B cell (primary cell): ENCODE results near the gene PLEKHN1. TPM values are rescaled to one million over a fixed set of nuclear protein-coding genes. Genes with fewer than 3 reads are reported as not detected.

Source experiments
- ATAC-seq: fragments of 200-7000 bp; cut with Tn5 transposase; one replicate; pipeline ENCODE4 v1.10.0; 2021; ENCODE audit warnings: low read depth, mild to moderate bottlenecking, moderate number of reproducible peaks, moderate library complexity
- CTCF ChIA-PET: fragments of 350-600 bp; sonication (Branson Sonifier 250); formaldehyde crosslinking; loops from one replicate; lab custom pipeline; 2021; ENCODE audit warnings: antibody characterized with exemption, inconsistent platforms; lab: Charles Lee
- POLR2A ChIA-PET: fragments of 350-600 bp; sonication (Branson Sonifier 250); formaldehyde crosslinking; loops from one replicate; lab custom pipeline; 2021; ENCODE audit warnings: antibody characterized with exemption; lab: Charles Lee
- DNase-seq: peaks from one replicate; pipeline ENCODE4 v3.0.0; 2013
- H2AFZ ChIP-seq: 2 replicates; pipeline ENCODE4 v1.6.1; 2012; ENCODE audit warnings: mild to moderate bottlenecking, low read depth, low read length; ENCODE audit not compliant: insufficient read depth, poor library complexity, severe bottlenecking
- H3K27ac ChIP-seq, 2 donors: 1 replicate in 1 of 2; 2 replicates in 1 of 2; pipeline ENCODE4 v1.5.1; 2012 to 2013; ENCODE audit warnings: low read length in 2 of 2, mild to moderate bottlenecking in 2 of 2, moderate library complexity in 1 of 2
- H3K27me3 ChIP-seq, 4 experiments: fragments of 200-600 bp in 1 of 4; sonication (generic) in 1 of 4; replicated peaks in 1 of 4; 1 replicate in 2 of 4; 2 replicates in 2 of 4; pipeline versions ENCODE4 v1.6.1 to v1.7.0; 2013 to 2016; ENCODE audit warnings: low read length in 3 of 4, mild to moderate bottlenecking in 2 of 4, mixed read lengths in 1 of 4, moderate library complexity in 1 of 4; ENCODE audit not compliant: insufficient read depth in 4 of 4, control insufficient read depth in 3 of 4; ENCODE audit errors: control extremely low read depth in 1 of 4
- H3K36me3 ChIP-seq, 2 experiments: replicated peaks in 1 of 2; 1 replicate in 1 of 2; 2 replicates in 1 of 2; pipeline versions ENCODE4 v1.6.1 to v1.7.1; 2013; ENCODE audit warnings: low read length in 1 of 2; ENCODE audit not compliant: insufficient read depth in 2 of 2, control insufficient read depth in 1 of 2; ENCODE audit errors: control extremely low read depth in 1 of 2, extremely low read depth in 1 of 2
- H3K4me1 ChIP-seq, 2 donors: fragments of 200-600 bp in 1 of 2; sonication (generic) in 1 of 2; 1 replicate in 1 of 2; 2 replicates in 1 of 2; pipeline versions ENCODE4 v1.5.1 to v1.6.1; 2013 to 2017; ENCODE audit warnings: low read length in 2 of 2; ENCODE audit not compliant: control insufficient read depth in 2 of 2, insufficient read depth in 2 of 2
- H3K4me2 ChIP-seq: replicated peaks from 2 replicates; pipeline ENCODE3; 2012; ENCODE audit warnings: mild to moderate bottlenecking, low read depth, low read length; ENCODE audit not compliant: poor library complexity, severe bottlenecking
- H3K4me3 ChIP-seq, 5 experiments: fragments of 200-600 bp in 1 of 5; sonication (generic) in 1 of 5; 1 replicate in 3 of 5; 2 replicates in 2 of 5; pipeline versions ENCODE4 v1.5.1 to v1.7.0; 2011 to 2016; ENCODE audit warnings: low read length in 4 of 5, mild to moderate bottlenecking in 4 of 5, low read depth in 2 of 5, control low read depth in 1 of 5, moderate library complexity in 1 of 5; ENCODE audit not compliant: insufficient read depth in 1 of 5; ENCODE audit errors: control extremely low read depth in 1 of 5, extremely low read depth in 1 of 5
- H3K79me2 ChIP-seq: fragments of 200-600 bp; sonication (generic); one replicate; pipeline ENCODE4 v1.6.0; 2016; ENCODE audit warnings: low read length; ENCODE audit not compliant: control insufficient read depth, insufficient read depth
- H3K9ac ChIP-seq: fragments of 200-600 bp; sonication (generic); 2 replicates; pipeline ENCODE4 v1.6.1; 2017; ENCODE audit warnings: mild to moderate bottlenecking, low read length, moderate library complexity
- H3K9me3 ChIP-seq, 3 donors: one replicate each; pipeline versions ENCODE4 v1.6.1 to v1.7.1; 2013; ENCODE audit warnings: low read length in 2 of 3; ENCODE audit not compliant: control insufficient read depth in 2 of 3, insufficient read depth in 1 of 3; ENCODE audit errors: control extremely low read depth in 1 of 3
- H4K20me1 ChIP-seq: 2 replicates; pipeline ENCODE4 v1.6.0; 2012; ENCODE audit warnings: mild to moderate bottlenecking, low read length; ENCODE audit not compliant: insufficient read depth, control insufficient read depth, poor library complexity, severe bottlenecking
- H3K27ac Mint-ChIP-seq: one replicate; pipeline ENCODE4 v1.8.0; 2021; ENCODE audit warnings: mixed read lengths
- H3K27me3 Mint-ChIP-seq: one replicate; pipeline ENCODE4 v1.8.0; 2021; ENCODE audit warnings: mixed read lengths
- H3K4me1 Mint-ChIP-seq: one replicate; pipeline ENCODE4 v1.8.0; 2021; ENCODE audit warnings: mixed read lengths
- H3K4me3 Mint-ChIP-seq: one replicate; pipeline ENCODE4 v1.8.0; 2021; ENCODE audit warnings: mixed read lengths
- H3K9me3 Mint-ChIP-seq: one replicate; pipeline ENCODE4 v1.8.0; 2022; ENCODE audit warnings: mixed read lengths; ENCODE audit not compliant: insufficient read depth
- EZH2 ChIP-seq: IDR thresholded peaks from 2 replicates; pipeline ENCODE4 v1.6.1; 2012; ENCODE audit warnings: borderline replicate concordance, low read depth, mild to moderate bottlenecking, moderate library complexity, low read length; ENCODE audit not compliant: insufficient read depth, poor library complexity, severe bottlenecking
- WGBS: methylation state at CpG from one replicate; pipeline ENCODE4 v1.1.5; 2013; ENCODE audit warnings: missing lambda C conversion rate; ENCODE audit not compliant: insufficient coverage; 5-methylcytosine and 5-hydroxymethylcytosine counted together
- intact Hi-C: fragments of 100-400 bp; cut with micrococcal nuclease; formaldehyde crosslinking; loops from one replicate; pipeline ENCODE4 v1.10.0; 2022
- polyA plus RNA-seq: library from polyadenylated mRNA; depleted of rRNA; stranded (reverse); fragments of >200 nt; gene quantifications from 2 replicates; pipeline ENCODE4 v1.2.3, GENCODE V29; 2012
- total RNA-seq, 2 donors: library from RNA; stranded (reverse); fragments of 120-200 nt in 1 of 2; gene quantifications; 1 replicate in 1 of 2; 2 replicates in 1 of 2; pipeline versions ENCODE4 v1.2.3 to v1.2.4, GENCODE V29; 2013 to 2022
- TF ChIP-seq, protein P1 (sequence below): fragments of 200-600 bp; IDR thresholded peaks from one replicate; pipeline ENCODE4 v1.8.0; 2022; ENCODE audit warnings: antibody characterized with exemption, mild to moderate bottlenecking

The PLEKHN1 gene
- total and polyA plus RNA-seq, 2 donors (not counting 1 experiment from before 2014, with no cell fraction given) = 0.36 to 1.1 TPM

GRCh38 chr1:918353-918752, 47.9 kb upstream of the PLEKHN1 start:
- H3K4me2 ChIP-seq = no peak overlapping the region
- no peak overlapping the region for H3K4me3 ChIP-seq
- no peak overlapping the region for H3K4me3 Mint-ChIP-seq
- ATAC-seq = no peak
- peaks cover 40% of the 10 kb centered on the region for H3K27me3 Mint-ChIP-seq
- peaks cover 0 to 16% (median 0%) of the 10 kb centered on the region in 3 donors for H3K9me3 ChIP-seq
- CTCF ChIA-PET = interaction anchor here (1.6 kb wide), 1 partner anchor 13 kb away, joined by 3 read pairs; no protein-coding TSS in a partner anchor
- H3K4me1 ChIP-seq = peaks cover 20 to 29% of the 10 kb centered on the region in 2 donors
- no peaks in the 10 kb centered on the region for H4K20me1 ChIP-seq
- no peak for TF ChIP-seq EZH2
- TF ChIP-seq, protein P1, sequence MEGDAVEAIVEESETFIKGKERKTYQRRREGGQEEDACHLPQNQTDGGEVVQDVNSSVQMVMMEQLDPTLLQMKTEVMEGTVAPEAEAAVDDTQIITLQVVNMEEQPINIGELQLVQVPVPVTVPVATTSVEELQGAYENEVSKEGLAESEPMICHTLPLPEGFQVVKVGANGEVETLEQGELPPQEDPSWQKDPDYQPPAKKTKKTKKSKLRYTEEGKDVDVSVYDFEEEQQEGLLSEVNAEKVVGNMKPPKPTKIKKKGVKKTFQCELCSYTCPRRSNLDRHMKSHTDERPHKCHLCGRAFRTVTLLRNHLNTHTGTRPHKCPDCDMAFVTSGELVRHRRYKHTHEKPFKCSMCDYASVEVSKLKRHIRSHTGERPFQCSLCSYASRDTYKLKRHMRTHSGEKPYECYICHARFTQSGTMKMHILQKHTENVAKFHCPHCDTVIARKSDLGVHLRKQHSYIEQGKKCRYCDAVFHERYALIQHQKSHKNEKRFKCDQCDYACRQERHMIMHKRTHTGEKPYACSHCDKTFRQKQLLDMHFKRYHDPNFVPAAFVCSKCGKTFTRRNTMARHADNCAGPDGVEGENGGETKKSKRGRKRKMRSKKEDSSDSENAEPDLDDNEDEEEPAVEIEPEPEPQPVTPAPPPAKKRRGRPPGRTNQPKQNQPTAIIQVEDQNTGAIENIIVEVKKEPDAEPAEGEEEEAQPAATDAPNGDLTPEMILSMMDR = no peak
- intact Hi-C loops = no loop called here
- no peaks in the 10 kb centered on the region for H3K9me3 Mint-ChIP-seq
- peaks cover 0 to 68% (median 31%) of the 10 kb centered on the region in 4 experiments for H3K27me3 ChIP-seq
- H3K27ac Mint-ChIP-seq = no peak overlapping the region
- no peak overlapping the region for H3K27ac ChIP-seq
- H2AFZ ChIP-seq = no peak overlapping the region
- H3K4me1 Mint-ChIP-seq = peaks cover 16% of the 10 kb centered on the region
- H3K9ac ChIP-seq = no peak overlapping the region
- WGBS = 92% methylated on average over 15 of the region's 15 CpGs
- POLR2A ChIA-PET = no interaction called here
- H3K79me2 ChIP-seq = no peaks in the 10 kb centered on the region
- no peaks in the 10 kb centered on the region for H3K36me3 ChIP-seq
- no peak for DNase-seq

DNA sequence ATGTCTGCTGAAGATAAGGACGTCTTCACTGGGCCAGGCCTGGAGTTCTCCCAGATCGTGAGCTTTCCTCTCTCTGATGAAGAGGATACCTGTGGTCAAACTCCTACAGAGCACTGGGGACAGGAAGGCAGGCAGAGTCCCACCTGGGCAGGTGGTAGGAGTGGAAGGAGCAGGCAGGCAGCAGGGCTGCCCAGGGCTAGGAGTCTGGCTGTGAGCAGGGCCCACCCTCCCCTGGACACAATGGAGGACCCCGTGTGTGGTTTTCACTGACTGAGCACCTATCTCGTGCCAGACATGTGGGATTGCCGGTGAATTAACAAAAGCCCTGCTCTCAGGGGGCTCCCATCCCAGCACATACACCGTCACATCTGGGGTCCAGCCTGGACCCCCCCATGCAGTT, 47.4 kb upstream of the PLEKHN1 start:
- H3K4me3 Mint-ChIP-seq = no peak overlapping the region
- H3K9me3 Mint-ChIP-seq = no peaks in the 10 kb centered on the region
- Histone ChIP-seq H3K79me2 (no peaks in the 10 kb centered on the region), H3K9me3 (peaks cover 0 to 18% (median 0%) of the 10 kb centered on the region in 3 donors), H3K4me1 (peaks cover 23 to 32% of the 10 kb centered on the region in 2 donors), H2AFZ (no peak overlapping the region), H3K36me3 (no peaks in the 10 kb centered on the region), H4K20me1 (no peaks in the 10 kb centered on the region), H3K9ac (no peak overlapping the region), H3K4me2 (no peak overlapping the region), H3K4me3 (no peak overlapping the region), H3K27me3 (peaks cover 0 to 66% (median 33%) of the 10 kb centered on the region in 4 experiments), H3K27ac (no peak overlapping the region)
- no peak for TF ChIP-seq EZH2
- 93% methylated on average over 6 of the region's 6 CpGs for WGBS
- ChIA-PET POLR2A (no interaction called here), CTCF (interaction anchor here (1.6 kb wide), 1 partner anchor 13 kb away, joined by 3 read pairs; no protein-coding TSS in a partner anchor)
- H3K4me1 Mint-ChIP-seq = peaks cover 18% of the 10 kb centered on the region
- intact Hi-C loops = no loop called here
- H3K27me3 Mint-ChIP-seq = peaks cover 42% of the 10 kb centered on the region
- no peak overlapping the region for H3K27ac Mint-ChIP-seq
- ATAC-seq = no peak
- no peak for DNase-seq
